ENCODE data around the gene SPAG5.

SPAG5 gene

DNA sequence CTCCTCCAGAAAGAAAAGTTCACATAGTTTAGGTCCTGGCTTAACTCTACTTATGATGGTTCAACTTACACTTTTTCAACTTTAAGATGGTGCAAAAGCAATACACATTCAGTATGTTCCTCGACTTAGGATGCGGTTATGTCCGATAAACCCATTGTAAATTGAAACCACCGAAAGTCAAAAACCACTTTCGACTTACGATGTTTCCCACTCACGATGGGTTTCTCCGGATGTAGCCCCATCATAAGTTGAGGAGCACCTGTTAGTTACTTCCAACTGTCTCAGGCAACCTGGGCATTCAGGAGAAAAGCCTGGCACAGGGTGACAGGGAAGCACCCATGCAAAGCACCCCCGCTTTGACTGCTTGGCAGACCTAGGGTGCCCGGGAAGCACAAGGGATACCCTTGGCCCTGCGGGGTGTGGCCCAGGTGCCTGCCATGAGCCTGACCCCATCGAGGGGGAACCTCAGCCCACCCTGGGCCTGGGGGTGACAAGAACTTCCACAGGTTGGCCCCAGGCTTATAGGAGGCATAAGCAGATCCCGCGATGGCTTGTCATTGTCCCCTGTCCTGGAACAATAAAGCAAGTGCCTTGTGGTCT is 60.4 kb downstream of the SPAG5 start:
- no peak for DNase-seq

DNA sequence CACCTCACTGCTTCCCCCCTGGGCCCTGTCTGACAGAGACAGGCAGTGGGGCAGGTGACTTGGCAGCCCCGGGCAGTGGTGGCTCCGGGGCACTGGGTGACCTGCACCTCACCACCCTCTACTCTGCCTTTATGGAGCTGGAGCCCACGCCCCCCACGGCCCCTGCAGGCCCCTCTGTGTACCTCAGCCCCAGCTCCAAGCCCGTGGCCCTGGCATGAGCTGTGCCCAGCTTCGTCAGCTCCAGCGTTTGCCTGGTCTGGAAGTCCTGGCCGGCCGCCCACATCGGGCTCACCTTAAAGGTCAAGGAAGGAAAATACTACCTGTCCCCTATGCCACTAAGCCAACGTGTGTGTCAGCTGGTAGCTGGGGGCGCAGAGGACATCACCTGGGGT is 61.6 kb downstream of the SPAG5 start:
- no peak for DNase-seq

DNA sequence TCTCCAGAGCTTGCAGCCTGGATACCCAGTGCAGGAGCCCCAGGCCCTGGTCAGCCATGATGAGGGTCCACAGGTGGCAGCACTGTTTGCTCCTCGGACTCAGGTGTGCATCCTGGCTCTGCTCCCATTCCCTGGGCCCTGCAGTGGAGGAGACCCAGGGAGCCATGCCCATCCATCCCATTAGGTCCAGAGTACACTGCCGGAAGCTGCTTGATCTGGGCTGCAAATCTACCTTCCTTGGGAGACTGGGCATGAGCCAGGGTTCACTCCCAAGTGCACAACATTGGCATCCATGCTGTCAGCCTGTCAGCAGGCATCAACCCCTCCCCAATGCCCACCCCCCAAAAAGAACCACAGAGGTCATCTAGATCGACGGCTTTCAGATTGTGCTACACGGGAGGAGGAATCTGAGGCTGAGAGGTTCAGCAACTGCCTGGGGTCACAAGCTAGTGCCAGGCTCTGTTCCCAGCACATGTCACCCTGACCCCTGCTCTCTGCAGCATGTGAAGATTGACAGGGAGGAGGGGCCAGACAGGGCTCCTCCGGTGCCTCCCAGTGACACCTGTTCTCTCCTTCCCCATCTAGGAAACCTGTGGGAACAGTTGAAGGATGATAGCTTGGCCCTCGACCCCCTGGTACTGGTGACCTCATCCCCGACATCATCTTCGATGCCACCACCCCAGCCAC is 62.1 kb downstream of the SPAG5 start:
- no peak for DNase-seq

DNA sequence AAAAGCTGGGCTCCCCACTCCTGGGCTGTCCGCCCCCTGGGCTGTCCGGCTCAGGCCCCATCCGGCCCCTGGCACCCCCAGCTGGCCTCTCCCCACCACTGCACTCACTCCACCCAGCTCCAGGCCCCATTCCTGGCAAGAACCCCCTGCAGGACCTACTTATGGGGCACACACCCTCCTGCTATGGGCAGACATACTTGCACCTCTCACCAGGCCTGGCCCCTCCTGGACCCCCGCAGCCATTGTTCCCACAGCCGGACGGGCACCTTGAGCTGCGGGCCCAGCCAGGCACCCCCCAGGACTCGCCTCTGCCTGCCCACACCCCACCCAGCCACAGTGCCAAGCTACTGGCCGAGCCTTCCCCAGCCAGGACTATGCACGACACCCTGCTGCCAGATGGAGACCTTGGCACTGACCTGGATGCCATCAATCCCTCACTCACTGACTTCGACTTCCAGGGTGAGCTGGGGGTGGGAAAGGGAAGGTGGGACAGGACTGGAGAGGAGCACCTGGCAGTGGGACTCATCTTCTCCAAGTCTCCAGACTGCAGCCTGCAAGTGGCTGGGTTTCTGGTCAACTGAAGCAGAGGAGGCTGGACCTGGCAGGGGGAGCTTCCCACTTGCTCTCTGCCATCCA is 64.0 kb downstream of the SPAG5 start:
- DNase-seq, result no peak

DNA sequence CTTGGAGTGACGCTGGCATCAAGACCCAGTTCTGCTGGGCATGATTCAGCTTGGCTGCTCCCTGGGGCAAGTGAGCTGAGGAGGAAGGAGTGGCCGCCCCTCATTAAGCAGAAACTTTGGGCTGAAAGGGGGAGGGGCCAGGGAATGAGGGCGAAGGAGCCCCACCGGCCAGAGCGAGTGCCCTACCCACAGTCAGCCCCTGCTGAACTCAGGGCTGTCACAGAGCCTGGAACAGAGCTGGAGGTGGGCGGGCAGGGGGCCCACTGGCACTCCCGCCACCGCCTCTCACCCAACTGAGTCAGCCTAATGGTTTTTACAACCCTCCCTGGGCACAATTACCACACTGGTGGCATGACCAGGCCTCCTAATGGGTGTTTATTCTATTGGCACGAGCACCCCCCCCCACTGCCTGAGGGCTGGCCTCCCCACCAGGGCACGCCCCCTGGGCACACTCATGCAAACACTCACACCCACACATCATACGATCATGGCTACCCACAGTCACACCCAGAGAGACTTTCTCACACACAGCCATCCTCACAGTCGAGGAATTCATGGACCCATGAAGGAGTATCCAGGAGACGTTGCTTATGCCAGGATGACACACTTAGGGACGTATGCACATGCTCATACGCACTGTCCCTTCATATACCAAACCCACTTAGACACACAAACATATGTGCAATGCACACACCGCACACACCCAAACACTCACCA is 65.6 kb downstream of the SPAG5 start:
- no peak for DNase-seq

DNA sequence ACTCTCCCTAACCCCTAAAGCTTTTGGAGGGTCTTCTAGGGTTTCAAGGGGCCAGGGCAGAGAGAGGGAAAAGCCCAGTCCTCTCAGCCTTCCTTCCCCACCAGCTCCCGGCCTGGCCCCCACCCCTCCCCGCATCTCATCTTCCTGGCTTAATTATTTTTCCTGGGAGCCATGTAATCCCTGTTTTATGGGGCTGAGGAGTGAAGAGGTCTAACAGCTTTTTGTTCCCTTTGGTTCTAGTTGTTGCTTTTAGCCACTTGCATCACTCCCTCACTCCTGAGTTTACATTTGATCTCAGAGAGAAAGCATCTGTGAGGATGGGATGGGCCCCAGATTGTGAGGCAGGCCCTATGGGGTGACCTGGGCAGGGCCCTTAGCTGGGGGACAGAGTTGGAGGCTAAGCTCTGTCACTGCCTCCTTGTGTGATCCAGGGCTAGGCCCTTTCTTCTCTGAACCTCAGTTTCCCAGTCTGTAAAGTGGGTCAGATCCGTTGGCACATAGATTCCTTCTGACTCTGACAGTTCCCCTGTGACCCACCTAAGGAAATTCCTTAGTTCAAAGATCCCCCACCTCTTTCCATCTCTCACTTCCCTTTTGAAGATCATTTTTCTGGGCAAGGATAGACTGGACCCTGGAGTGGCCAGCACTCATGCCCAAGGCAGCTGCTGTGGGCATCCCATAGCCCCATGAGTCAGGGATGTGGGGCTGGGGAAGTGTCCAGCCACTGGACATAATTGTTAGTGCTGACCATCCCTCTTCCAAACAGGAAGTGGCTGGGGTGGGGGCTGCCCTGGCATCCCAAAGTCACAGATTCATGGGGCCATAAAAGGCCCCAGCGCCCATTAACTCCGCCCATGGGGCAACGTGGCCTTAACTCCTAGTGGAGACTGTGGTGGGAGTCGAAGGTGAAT is 66.5 kb downstream of the SPAG5 start:
- no peak for DNase-seq

DNA sequence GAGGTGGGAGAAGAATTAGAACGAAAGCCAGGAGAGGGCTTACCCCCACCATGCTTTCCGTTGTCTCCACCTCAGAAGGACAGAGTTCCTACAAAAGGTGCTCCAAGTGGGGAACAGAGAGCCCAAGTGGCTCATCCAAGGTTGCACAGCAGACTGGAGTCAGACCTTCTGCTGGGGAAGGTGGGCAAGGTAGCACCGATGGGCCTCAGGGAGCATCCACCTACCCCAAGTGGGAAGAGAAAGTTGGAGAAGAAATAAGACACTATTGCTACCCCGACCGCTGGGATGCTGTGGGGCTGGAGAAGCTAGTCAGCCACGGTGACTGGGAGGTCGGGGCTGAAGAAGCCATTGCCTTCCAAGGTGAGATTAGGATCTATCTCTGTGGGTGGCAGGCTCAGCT is 67.9 kb downstream of the SPAG5 start:
- no peak for DNase-seq

DNA sequence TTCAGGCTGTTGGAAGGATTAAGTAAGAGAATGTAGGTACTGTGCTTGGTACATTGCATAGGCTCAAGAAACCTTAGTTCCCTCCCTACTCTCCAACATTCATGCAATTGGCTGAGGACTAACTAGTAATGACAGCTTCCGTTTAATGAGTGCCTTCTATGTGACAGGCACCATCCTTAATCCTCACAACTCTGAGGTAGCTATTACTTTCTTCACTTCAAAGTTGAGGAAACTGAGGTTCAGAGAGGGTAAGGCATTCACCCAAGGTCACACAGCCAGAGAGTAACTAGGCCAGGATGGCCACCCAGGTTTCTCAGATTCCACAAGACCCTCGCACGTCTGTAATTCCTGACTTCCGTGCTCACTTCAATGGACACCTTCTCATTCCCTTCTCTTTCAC is 68.6 kb downstream of the SPAG5 start:
- no peak for DNase-seq

DNA sequence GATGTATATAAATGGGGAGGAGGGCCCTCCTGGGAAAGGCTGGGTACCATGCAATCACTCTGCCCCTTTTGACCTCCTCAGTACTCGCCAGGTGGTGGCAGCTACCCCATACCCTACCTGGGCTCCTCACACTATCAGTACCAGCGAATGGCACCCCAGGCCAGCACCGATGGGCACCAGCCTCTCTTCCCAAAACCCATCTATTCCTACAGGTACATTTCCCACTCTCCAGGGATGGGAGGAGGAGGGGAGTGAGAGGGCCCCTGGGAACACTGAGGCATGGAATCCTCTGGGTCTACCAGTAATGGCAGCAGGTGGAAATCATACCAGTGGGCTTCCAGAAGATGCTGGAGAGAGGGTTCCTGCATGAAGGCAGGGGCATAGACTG is 69.8 kb downstream of the SPAG5 start:
- no peak for DNase-seq

DNA sequence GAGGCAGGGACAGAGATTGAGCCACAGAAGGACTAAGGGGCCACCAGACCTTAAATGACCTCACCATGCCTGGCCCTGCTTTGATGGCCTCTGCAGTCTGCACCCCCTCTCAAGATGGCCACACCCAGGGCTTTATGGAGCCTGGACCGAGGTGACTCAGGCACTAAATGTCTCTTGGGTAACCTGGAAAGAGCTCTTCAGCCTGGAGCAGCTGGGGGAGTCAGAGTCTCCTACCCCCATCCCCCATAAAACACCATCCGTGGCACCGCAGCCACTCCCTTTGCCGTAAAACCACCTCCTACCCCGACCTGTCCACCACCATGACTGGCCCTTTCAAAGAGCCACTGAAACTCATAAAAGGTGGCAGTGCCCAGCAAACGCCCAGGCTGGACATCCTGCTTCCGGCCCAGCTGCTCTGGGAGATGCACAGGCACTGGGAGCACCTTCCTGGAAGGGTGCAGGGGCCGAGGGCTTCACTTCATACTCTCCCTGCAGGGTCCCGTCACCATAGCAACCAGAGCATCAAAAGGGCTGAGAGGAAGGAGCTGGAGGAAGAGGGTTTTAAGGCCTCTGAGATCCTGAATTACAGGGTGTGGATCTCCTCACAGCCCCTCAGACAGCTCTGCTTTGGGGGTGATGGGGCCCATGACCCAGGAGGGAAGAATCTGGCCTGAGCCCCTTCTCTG is 70.4 kb downstream of the SPAG5 start:
- DNase-seq, result no peak

DNA sequence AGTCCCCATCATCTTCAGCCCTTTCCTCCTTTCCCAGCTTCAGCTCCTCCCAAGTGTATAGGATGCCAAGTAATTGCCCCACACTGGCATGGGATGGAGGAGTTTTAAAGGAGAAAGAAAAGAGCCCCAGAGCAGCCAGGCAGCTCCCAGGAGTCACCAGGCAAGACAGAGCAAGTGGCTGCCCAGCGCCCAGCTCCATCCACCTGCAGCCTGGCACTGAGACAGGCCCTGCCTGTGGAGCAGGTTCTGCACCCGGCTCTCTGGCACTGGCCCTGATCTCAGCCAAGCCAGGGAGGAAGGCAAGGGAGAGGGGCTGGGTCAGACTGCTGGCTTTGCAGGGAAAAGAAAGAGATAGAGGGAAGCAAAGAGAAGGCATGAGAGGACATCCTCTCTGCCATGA is 71.0 kb downstream of the SPAG5 start:
- no peak for DNase-seq

All from CD4-positive, alpha-beta T cell treated with Interleukin-4 for 4 hours (primary cell).